BJ (cell line): ENCODE measurements around the gene CDYL2. TPM values are rescaled to one million over a fixed set of nuclear protein-coding genes. Genes with fewer than 3 reads are reported as not detected.

ENCODE experiments used
- CTCF ChIA-PET: fragments of 350-600 bp; formaldehyde crosslinking; extraction: SDS; loops from one replicate; lab custom pipeline; 2021; ENCODE audit warnings: antibody characterized with exemption, inconsistent platforms; lab: Yijun Ruan, JAX
- POLR2A ChIA-PET: fragments of 300-600 bp; sonication (Branson Sonifier 250); formaldehyde crosslinking; extraction: SDS; loops from one replicate; lab custom pipeline; 2021; ENCODE audit warnings: antibody characterized with exemption; lab: Charles Lee
- DNase-seq: peaks from one replicate; pipeline ENCODE4 v3.0.0-alpha.2; 2011; ENCODE audit warnings: low read depth
- H3K27me3 ChIP-seq: 2 replicates; pipeline ENCODE4 v1.6.0; 2011; ENCODE audit warnings: low read length; ENCODE audit not compliant: control insufficient read depth, insufficient read depth
- H3K36me3 ChIP-seq: 2 replicates; pipeline ENCODE4 v1.5.1; 2011; ENCODE audit warnings: low read length; ENCODE audit not compliant: control insufficient read depth, insufficient read depth
- H3K4me3 ChIP-seq: 2 replicates; pipeline ENCODE4 v1.5.1; 2011; ENCODE audit warnings: low read depth, mild to moderate bottlenecking, control low read depth, low read length
- CTCF ChIP-seq: IDR thresholded peaks from 2 replicates; pipeline ENCODE4 v1.5.1; 2011; ENCODE audit warnings: low read depth, mild to moderate bottlenecking, control low read depth, inconsistent platforms, low read length, moderate library complexity; ENCODE audit not compliant: insufficient read depth
- polyA minus RNA-seq: library from RNA; depleted of rRNA, polyadenylated mRNA; stranded (reverse); fragments of >200 nt; gene quantifications from 2 replicates; pipeline ENCODE4 v1.2.3, GENCODE V29; 2011; rRNA and poly(A)+ RNA removed
- polyA plus RNA-seq: library from polyadenylated mRNA; depleted of rRNA; stranded (reverse); fragments of >200 nt; gene quantifications from 2 replicates; pipeline ENCODE4 v1.2.3, GENCODE V29; 2011; rRNA removed

Gene CDYL2
- polyA plus RNA-seq (0.87 and 1.6 TPM in 2 replicates), polyA minus RNA-seq (2.8 and 4.3 TPM in 2 replicates)

- Histone ChIP-seq H3K27me3 (no peaks in the 10 kb centered on the region), H3K36me3 (no peaks in the 10 kb centered on the region), H3K4me3 (peak within 1 kb of the TSS; percentile 73)
- ChIA-PET POLR2A (no interaction called here), CTCF (no interaction called here)
- no peak for DNase-seq
- TF ChIP-seq CTCF = no peak
Measured at GRCh38 chr16:80804526-80805383, at the start of gene CDYL2. Gene CDYL2 (minus strand): TSS chr16:80804598. CDS start chr16:80804173, 425 bp downstream.

GRCh38 chr16:80852261-80852872 lies 48.0 kb upstream of the CDYL2 start:
- DNase-seq = no peak
- H3K27me3 ChIP-seq = no peaks in the 10 kb centered on the region
- H3K4me3 ChIP-seq = no peak overlapping the region
- peak; percentile 51 for TF ChIP-seq CTCF
- ChIA-PET POLR2A (no interaction called here), CTCF (interaction anchor here (0.8 to 1.2 kb wide), 4 partner anchors 11 to 325 kb away, joined by 3 to 5 read pairs (median 3); no protein-coding TSS in a partner anchor)
- no peaks in the 10 kb centered on the region for H3K36me3 ChIP-seq

- Histone ChIP-seq H3K27me3 (no peaks in the 10 kb centered on the region), H3K4me3 (no peak overlapping the region), H3K36me3 (no peaks in the 10 kb centered on the region)
- ChIA-PET CTCF (interaction anchor here (0.6 to 1.2 kb wide), 5 partner anchors 11 to 325 kb away, joined by 3 to 5 read pairs (median 3); no protein-coding TSS in a partner anchor), POLR2A (no interaction called here)
- TF ChIP-seq CTCF = no peak
- no peak for DNase-seq
Measured at GRCh38 chr16:80851831-80852230, 47.4 kb upstream of the CDYL2 start.

- TF ChIP-seq CTCF = no peak
- ChIA-PET POLR2A (no interaction called here), CTCF (interaction anchor here (1.0 kb wide), 1 partner anchor 14 kb away, joined by 3 read pairs; no protein-coding TSS in a partner anchor)
- H3K27me3 ChIP-seq = no peaks in the 10 kb centered on the region
- no peak for DNase-seq
- no peaks in the 10 kb centered on the region for H3K36me3 ChIP-seq
- H3K4me3 ChIP-seq = no peak overlapping the region
Measured at GRCh38 chr16:80850757-80851156, 46.4 kb upstream of the CDYL2 start.

- POLR2A ChIA-PET = no interaction called here
- no peaks in the 10 kb centered on the region for H3K36me3 ChIP-seq
- no peak for DNase-seq
- no peak for TF ChIP-seq CTCF
- H3K4me3 ChIP-seq = no peak overlapping the region
- CTCF ChIA-PET = interaction anchor here (1.1 kb wide), 1 partner anchor 23 kb away, joined by 3 read pairs; no protein-coding TSS in a partner anchor
- no peaks in the 10 kb centered on the region for H3K27me3 ChIP-seq
Measured at GRCh38 chr16:80848862-80849261, 44.5 kb upstream of the CDYL2 start.
